NCI-H748 (cell line): ENCODE measurements around the gene PTTG1IP.
"Not testable (repeated sequence)": the region's sequence is repeated elsewhere in the genome, so short reads cannot be mapped to it uniquely, and the experiment has no call there.

Experiments used
- DNase-seq: peaks from one replicate; lab custom pipeline; 2025; ENCODE audit not compliant: unreplicated experiment; lab: John Stamatoyannopoulos, UW

The PTTG1IP gene

GRCh38 chr21:44873356-44874239 is at the start of gene PTTG1IP:
Gene PTTG1IP, minus strand, starts transcription at chr21:44873690. Its CDS starts 74 bp downstream, at chr21:44873616.
- peak; percentile 96 for DNase-seq

- no peak for DNase-seq
Measured at GRCh38 chr21:44921928-44922327, 48.4 kb upstream of the PTTG1IP start.

- no peak for DNase-seq
Measured at GRCh38 chr21:44920694-44921604, 47.5 kb upstream of the PTTG1IP start, which contains the start of gene ITGB2. Gene ITGB2, minus strand, starts transcription at chr21:44920899. Its CDS starts 10,117 bp downstream, at chr21:44910782.

GRCh38 chr21:44919913-44920693 is 46.6 kb upstream of the PTTG1IP start:
- no peak for DNase-seq

- no peak for DNase-seq
Measured at GRCh38 chr21:44919111-44919912, 45.8 kb upstream of the PTTG1IP start.

GRCh38 chr21:44918581-44919033 is 45.1 kb upstream of the PTTG1IP start:
- no peak for DNase-seq

GRCh38 chr21:44918107-44918470 is 44.6 kb upstream of the PTTG1IP start:
- DNase-seq: no peak

- no peak for DNase-seq
Measured at GRCh38 chr21:44917446-44918106, 44.1 kb upstream of the PTTG1IP start.

GRCh38 chr21:44916965-44917364 is 43.5 kb upstream of the PTTG1IP start:
- no peak for DNase-seq

GRCh38 chr21:44914176-44914874 is 40.8 kb upstream of the PTTG1IP start:
- DNase-seq: no peak

- DNase-seq: no peak
Measured at GRCh38 chr21:44913425-44914175, 40.1 kb upstream of the PTTG1IP start.

GRCh38 chr21:44912506-44913412 is 39.3 kb upstream of the PTTG1IP start:
- DNase-seq: not testable (repeated sequence)

GRCh38 chr21:44912158-44912473 is 38.6 kb upstream of the PTTG1IP start:
- no peak for DNase-seq

- no peak for DNase-seq
Measured at GRCh38 chr21:44911384-44912157, 38.1 kb upstream of the PTTG1IP start.

GRCh38 chr21:44911068-44911383 is 37.5 kb upstream of the PTTG1IP start:
- no peak for DNase-seq

GRCh38 chr21:44910229-44911067 is 37.0 kb upstream of the PTTG1IP start:
- DNase-seq: no peak
